NCI-H748 treated with DMSO at 0.1 percent for 48 hours (cell line): Measurements from ENCODE around the gene PFKFB2.
A peak's percentile ranks its signal among the peaks of the same experiment; 100 is the strongest.

Experiments
- DNase-seq: peaks from one replicate; lab custom pipeline; 2025; lab: John Stamatoyannopoulos, UW

Gene PFKFB2

DNA sequence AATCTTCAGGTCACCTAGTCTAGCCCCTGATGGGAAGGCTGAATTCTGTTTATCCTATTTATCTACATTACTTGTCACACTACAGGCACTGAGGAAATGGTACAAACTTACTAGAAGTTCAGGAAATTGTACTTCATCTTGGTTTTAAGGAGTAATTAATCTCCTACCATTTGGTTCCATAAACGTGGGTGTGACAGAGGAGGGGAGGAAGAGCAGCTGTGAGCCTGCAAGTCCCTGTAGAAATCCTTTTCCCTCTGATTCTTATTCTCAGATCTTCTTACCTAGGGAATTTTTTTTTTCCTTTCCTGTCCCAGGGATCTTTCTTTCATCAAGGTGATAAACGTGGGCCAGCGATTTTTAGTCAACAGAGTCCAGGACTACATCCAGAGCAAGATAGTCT lies 14.1 kb downstream of the PFKFB2 start:
- no peak for DNase-seq

DNA sequence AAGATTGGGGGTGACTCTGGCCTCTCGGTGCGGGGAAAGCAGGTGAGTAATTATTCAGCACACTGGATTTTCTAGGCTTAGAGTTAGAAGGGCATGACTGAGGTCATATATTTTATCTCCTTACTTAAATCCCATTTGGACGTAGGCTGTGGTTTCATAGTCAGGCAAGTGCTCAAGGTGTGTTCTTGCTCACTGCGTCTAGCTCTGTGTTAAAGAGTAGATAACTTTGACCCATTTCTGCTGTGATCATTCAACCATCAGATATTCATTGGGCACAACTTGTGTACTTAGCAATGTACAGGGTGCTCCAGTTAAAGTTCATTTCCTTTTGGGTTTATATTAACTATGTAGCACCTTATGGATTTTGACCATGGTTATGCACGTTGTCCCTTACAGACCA lies 14.6 kb downstream of the PFKFB2 start:
- DNase-seq: no peak

DNA sequence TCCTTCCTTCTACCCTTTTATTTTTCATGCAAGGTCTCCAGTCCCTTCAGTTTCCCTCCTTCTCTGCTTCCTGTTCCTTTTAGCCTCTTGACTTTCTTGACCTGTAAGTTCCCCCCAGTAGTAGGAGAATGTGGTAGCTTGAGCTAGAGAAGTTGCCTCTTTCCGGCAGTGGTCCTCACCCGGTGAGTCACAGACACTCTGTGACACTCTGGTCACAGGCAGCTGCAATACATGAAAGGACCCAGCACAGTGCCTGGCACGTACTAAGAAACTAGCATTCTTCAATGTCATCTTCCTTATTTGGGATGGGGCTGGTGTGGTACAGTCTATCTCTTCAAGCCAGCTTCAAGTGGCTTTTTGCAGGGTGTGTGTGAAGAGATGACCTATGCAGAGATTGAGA lies 16.0 kb downstream of the PFKFB2 start:
- DNase-seq: no peak

DNA sequence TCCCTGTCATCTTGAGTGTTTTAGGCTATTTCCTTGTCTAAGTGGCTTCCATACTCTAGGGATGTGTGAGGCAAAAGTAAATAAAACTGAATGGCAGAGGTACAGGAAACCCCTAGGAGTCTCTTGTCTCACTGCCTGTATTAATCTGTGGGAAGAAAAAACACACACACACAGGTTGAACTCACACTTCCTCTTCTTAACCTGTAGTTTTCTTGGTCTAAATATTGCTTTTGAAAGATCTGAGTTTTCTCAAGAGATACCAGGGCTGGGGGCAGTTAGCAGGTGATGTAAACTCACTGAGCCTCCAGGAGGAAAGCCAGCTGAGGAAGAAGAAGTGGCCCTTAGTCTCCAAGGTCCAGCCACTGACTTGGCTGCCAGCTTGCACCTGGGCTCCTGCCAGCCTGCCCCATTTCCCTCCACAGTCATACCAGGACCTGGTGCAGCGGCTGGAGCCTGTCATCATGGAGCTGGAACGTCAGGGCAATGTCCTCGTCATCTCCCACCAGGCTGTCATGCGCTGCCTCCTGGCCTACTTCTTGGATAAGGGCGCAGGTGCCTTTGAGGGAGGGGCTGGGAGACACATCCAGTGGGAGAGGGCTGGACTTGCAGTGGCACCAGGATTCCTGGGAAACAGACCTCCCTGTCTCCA lies 16.9 kb downstream of the PFKFB2 start:
- DNase-seq: no peak

DNA sequence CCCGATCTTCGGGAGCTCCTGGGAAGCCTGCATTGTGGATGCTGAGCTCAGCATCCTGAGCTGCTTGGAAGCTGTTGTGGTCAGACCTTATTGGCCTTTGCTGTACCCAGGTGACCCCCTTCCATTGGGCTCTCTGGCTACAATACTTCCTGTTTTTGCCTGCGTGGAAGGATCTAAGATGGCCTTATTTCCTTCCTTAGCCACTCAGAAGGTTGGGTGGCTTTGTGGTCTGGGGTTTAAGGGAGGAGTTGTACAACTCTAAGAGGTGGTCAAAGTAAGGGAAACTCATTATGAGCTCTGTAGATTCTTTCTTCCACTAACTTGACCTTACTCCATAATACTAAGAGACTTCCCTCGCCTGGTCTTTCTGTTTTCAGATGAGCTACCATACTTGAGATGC lies 17.7 kb downstream of the PFKFB2 start:
- no peak for DNase-seq

DNA sequence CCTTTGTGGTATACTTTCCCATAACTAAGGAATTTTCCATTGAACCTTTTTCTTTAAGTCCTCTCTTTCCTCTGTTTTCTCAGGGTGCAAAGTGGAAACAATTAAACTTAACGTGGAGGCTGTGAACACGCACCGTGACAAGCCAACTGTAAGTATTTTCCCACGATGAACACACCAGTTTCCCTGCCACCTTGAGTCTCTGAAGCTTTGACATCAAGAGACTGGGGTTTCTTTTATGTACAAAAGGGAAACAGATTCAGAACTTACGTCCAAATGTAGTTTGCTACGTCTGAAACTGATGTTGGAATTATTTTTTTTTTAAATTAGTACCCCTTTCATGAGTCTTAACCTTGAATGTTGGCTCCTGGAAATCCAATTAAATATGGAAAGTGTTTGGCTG lies 18.4 kb downstream of the PFKFB2 start:
- DNase-seq: no peak

DNA sequence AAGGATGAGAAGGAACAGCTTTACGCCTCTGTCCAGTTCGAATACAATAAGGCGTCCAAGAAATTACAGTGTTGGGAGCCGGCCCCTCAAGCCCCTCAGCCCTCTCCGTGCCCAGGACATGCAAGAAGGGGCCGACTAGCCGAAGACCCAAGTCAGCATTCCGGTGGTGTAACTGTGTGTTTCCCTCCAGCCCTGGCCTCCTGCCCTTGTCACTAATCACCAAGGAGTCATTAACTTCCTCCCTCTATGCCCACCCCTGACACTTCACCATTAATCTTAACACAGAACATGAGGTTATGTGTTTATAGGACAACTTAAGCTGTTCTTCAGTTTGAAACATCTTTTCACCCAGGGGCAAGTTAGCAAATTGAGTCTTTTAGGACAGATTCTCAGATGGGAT lies 19.2 kb downstream of the PFKFB2 start:
- DNase-seq: no peak

DNA sequence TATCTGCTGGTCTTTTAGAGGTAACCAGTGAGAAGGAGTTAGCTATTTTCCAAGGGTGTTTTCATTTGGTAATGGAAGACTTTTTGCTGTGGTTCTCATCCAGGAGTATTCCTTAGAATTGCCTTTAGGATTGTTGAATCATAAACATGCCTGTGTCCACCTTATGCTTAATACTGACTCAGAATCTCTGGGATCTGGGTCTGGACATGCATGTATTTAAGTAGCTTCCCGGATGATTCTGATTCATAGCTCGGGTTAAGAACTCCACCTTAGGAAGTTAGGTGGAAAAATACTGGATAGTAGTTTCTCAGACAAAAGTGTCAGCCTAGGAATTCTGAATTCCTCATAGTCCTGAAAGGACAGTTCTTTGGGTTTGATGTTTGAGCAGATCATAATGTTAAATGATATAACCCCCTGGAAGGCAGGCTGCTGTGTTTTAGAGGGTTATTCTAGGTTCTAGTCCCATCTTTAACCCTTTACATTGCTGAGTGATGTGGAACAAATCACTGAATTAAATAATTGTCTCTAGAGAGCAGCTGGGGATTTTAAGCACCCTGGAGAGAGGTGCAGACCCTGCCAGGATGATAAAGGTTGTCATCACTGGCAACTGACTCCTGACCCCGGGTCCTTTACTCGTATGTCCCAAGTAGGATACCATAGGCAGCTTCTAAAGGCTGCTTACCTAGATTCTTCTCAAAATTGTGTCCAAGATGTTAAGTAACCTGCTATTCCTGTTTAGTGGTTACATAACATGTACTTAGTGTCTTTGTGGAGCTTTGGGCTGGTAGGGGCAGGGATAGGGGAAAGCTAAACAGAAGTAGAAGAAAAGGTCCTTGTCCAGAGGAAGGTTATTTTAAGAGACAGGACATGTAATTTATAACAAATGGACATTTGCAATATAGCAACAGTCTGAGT lies 21.1 kb downstream of the PFKFB2 start:
- no peak for DNase-seq

DNA sequence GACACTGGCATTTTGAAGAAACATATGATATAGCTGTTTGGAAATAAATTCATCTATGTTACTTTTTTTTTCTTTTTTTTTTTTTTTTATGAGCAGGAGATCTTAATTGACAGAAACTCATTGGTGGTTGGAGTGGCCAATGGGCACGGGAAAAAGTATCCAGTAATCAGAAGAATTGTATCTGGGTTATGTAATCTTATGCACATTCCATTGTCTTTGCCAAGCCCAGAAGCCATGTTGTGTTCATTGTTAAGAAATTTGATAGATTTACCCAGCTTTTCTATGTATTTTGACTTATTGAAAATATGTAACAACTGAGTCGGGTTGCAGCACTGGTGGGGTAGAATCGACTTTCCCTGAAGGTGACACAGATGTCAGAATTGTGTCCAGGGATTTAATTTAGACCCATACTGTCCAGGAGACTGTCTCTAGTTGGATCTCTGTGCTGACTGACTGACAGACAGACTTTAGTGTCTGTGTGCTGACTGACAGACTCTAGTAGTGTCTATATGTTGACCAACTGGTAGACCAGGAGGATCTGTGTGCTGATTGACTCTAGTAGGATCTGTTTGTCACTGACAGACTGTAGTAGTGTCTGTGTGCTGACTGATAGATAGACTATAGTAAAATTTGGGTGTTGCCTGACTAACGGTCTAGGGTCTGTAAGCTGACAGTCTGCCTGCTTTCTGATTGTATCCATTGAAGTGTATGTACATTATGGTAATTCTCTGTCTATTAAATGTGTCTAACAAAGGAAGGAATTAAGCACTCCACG lies 23.3 kb downstream of the PFKFB2 start:
- no peak for DNase-seq

DNA sequence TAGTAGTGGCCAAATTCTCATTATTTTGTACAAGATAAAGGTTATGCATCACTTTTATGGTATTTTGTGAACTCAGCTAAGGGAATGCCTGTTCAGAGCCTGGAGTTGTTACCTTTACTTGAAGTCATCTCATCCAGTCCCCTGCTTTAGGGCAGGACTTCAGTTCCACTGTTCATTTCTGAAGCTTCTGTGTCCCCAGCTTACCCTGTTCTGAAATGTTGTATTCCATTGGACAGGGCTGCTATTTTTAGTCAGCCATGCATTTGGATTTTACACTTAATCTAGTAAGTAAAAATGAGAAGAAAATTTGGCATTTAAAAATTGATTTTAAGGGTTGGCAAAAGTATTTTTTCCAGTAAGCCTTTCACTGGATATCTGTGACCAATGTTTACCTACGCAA lies 23.9 kb downstream of the PFKFB2 start:
- DNase-seq: no peak

DNA sequence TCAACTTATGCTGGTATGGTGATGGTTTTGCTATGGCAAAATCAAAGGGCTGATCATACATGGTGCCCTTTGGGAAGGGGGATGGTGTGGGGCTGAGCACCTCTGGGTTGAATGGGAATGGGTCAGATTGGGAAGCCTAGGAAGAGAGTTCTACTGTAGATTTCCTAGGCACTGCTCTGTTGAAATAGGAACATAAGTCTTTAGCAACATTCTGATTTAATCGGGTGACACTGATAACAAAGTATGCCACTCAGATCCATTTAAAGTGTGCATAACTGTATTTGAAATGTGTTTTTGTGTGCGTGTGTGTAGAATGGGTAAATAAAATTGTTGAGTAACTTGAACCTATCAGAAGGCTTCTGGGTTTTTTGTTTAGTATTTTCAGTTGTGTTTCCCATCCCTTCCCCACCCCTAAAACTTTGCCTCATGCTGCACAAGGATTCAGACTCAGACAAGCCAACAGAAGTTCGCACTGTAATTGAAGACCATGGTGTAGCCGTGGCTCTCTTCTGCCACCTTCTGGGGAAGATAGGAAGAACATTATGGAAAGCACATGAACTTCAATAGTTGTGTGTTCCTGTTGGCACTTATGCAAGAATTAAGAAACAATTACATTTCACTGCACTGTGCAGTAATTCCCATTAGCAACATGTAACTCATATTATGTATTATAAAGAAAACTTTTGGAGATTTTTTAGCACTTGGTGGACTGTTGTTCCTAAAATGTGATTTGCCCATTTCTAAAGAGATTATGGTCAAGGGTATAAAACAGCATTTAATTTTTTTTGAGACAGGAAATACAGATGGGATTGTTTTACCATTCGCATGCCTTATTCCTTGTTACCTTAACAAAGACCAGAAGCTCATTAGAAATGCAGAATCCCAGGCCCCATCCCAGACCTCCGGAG lies 24.6 kb downstream of the PFKFB2 start:
- peak; percentile 34 for DNase-seq

DNA sequence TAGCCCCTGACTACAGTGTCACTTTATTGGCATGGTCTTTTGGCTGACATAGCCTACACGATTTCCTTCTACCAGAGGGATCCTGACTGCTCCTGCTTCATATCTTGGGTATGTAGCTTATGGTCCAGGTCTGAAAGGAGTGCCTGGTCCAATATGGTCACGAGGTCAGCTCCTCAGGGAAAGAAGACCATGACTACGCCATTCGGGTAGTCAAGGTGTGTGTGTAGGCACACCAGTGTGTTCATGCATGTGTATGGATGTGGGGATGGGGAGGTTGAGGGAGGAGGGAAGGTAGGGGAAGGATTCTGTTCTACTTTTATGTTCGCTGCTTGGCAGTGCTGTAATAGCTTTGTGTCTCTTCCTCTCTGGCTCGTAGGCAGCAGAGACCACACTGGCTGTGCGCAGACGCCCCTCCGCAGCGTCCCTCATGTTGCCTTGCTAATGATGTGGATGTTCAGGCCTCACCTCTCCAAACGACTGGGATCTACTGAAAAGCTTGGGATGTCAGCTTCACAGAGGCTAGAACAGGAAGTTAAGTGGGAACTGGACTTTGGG lies 25.6 kb downstream of the PFKFB2 start:
- no peak for DNase-seq

DNA sequence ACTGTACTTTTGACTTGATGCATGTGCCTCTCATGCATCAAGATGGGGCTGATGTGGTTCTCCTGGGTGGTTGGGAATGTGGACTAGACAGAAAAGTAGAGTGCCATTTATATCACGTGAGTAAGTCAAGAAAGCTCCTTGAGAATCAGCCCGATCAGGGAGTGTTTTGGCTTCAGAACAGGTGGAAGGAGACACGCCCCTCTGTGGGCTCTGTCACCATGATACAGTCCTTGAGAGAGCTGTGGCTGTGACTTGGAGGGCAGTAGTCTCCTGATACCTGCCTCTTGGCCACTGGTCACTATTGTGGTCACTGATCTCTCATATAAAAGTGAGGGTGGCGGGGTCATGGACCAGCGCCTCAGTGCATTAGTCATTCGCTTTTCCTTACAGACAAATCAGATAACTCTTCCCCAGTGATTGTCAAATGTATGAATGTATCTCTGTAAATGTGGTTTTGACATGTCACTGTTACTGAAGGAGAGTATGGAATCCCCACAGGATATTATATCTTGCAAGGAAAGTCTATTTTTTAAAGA lies 26.7 kb downstream of the PFKFB2 start:
- DNase-seq: no peak

DNA sequence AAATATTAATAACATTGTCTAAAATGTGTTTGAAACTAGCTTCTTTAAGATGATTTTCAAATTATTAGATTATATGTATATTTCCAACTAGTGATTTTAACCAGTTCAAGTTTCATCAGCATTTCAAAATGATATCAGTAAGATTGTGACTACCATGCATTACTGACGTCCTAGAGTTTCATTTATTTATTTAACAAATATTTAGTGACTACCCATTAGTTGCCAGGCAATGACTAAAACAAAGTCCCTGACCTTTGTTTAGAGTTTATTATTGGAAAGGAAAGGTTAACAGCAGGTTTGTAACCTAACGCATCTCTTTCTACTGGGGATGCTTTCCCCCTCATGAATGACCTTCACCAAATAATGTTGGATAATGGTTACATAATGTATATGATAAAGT lies 28.0 kb downstream of the PFKFB2 start:
- DNase-seq: no peak

DNA sequence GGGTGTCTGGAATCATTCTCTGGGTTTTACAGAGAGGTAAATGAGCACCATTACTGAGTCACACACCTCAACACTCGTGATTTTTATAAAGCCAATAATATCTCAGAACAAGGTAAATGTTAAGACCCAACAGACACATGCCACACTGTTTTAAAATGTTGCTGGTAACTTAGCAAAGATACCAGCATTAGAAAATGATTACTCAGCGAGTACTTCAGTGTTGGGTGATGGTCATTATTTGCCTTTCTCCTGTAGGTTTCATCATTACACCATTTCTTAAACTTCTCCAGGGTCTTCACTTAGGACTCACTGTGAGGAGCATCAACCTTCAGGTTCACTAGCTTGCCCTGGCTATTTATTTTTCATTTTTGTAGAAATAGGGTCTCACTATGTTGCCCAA lies 28.7 kb downstream of the PFKFB2 start:
- DNase-seq: no peak

DNA sequence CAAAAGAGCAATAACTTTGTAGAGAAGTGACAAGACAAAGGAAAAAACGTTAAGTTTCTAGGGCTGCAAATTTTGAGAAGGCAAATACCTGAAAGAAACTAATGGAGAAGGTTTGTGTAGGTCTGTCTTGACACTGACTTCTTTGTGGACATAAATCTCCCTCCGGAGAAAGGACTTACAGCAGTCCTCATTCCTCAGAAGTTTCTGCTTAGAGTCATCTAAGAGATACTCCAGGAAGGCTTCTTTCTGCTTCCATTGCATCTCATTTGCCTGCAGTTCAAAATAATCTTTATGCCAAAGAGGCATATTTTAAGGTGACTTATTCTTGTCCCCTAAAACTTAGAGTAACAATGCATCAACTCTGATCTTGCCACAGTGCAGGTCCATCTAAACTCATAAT lies 31.2 kb downstream of the PFKFB2 start:
- no peak for DNase-seq

DNA sequence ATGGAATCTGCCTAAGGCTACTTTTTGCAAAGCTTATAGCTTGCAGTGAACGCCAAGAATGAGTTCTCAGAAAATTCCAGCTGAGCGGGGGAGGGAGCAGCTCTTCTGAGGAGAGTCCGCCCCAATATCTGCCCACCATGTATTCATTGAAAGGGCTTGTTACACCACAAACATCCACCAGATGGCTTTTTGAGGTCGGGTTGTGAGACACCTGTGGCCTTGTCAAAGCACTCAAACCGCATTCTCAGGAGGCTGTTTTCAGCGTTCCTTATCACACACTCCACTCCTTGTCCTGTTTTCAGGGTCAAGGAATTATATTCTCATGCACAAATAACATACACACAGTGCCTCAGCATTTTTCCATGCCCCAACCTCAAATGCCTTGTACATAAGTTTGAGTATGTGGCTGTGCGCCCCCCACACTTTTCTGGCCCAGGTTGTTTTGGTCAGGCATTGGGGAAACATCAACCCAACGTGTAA lies 31.7 kb downstream of the PFKFB2 start:
- DNase-seq: peak; percentile 35

DNA sequence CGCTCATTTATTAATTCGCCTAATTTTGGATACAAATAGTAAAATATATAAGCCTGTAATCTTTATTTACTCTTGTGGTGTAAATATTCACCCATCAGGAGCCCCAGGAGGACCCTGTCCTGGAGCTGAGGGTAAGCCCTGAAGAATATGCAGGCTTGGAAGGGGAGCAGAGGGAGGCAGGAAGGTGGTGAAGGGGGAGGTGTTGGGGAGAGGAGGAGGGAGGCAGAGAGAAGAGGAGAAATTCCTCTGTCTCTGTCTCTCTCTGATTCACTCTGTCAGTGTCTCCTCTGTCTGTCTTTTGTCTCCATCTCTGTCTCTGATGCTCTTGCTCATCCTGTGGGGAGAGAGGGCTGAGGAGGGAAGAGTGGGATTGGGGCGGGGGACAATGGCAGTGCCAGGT lies 32.8 kb downstream of the PFKFB2 start:
- no peak for DNase-seq

DNA sequence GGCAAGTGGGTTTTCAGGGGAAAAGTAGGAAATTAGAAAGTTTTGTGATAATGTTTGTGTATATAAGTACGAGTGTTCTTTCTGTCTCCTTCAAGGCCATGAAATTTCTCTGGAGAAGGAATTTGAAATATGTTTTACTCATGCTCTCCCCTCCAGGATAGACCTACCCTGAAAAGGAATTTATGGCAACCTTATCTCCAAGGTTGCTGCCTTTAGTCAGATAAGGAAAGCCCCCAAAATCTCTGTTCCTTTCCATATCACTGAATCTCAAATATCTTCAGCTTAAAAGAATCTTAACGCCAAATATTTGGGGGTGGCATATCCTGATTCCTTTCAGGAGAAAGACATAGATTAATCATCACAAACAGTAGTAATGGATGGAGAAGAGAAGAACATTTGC lies 35.1 kb downstream of the PFKFB2 start:
- DNase-seq: no peak

DNA sequence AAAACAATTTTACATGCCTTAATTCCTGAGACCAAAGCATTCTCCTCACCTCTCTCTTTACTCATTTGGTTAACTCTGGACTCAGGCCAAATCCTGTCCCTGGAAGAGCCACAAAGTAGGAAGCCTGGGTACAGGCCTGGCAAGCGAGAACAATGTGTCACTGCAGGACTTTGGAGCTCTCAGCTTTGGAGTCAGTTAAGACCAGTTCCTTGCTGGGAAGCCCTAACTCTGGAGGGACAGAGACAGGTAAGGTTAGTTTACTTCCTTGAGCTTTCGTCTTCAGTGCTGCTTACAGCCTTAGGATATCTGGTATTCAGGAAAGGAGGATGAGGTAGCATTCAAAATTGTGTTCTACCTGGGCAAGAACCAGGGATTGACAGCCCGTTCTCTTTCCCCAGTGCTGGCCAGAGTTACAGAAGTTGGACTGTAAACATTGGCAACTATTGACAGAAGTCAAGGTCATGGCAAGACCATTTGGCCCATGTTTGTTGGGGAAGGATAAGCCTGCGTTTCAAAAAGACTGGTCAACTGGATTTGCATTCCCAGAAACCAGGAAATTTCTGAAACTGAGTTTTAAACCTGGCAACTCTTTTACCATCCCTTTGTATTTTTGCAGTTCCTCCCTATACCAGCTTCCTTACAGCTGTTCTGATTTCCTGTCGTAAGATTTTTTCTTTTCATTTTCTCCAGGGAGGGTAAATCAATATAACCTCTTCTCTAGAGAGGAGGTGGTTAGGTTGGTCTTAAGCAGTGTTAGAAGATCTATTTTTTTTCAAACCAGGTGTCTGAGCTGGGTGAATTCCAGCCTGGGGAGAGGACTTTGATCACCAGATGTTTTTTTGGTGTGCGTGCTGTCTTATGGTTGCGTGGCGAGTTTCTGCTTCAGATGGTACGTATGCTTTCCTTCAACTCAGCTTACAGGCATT lies 35.9 kb downstream of the PFKFB2 start, which contains the start of gene C4BPB:
Gene C4BPB, plus strand, starts transcription at position 160 of the 926 bp plus-strand sequence. Its CDS starts 672 bp downstream, at position 832.
- DNase-seq: no peak
